SH-SY5Y (cell line): ENCODE measurements around the gene PDZRN3.

Experiments used
- GATA2 ChIP-seq: IDR thresholded peaks from 2 replicates; pipeline ENCODE4 v1.6.1; 2011; ENCODE audit warnings: mild to moderate bottlenecking, low read depth, low read length
- GATA3 ChIP-seq: IDR thresholded peaks from 2 replicates; pipeline ENCODE4 v1.6.1; 2011; ENCODE audit warnings: low read depth, mild to moderate bottlenecking, low read length, moderate library complexity

GRCh38 chr3:73509066-73509465 lies 115.7 kb downstream of the PDZRN3 start:
- TF ChIP-seq GATA2 (no peak), GATA3 (no peak)
